Smooth muscle cell (in vitro differentiated cells): ENCODE results near the gene MALT1. TPM values are rescaled to one million over a fixed set of nuclear protein-coding genes. Genes with fewer than 3 reads are reported as not detected.
"Not testable (repeated sequence)": the region's sequence is repeated elsewhere in the genome, so short reads cannot be mapped to it uniquely, and the experiment has no call there.

Experiments
- DNase-seq: peaks from one replicate; lab custom pipeline; 2025; ENCODE audit not compliant: unreplicated experiment; lab: John Stamatoyannopoulos, UW
- H2AFZ ChIP-seq: fragments of 200-600 bp; sonication (generic); 2 replicates; pipeline ENCODE4 v1.6.0; 2016; ENCODE audit warnings: antibody characterized with exemption, low read depth, mild to moderate bottlenecking
- H3F3A ChIP-seq: fragments of 200-600 bp; sonication (generic); 2 replicates; pipeline ENCODE4 v1.6.0; 2017; ENCODE audit warnings: antibody characterized with exemption, low read depth
- H3K27ac ChIP-seq: fragments of 200-600 bp; sonication (generic); 2 replicates; pipeline ENCODE4 v1.5.1; 2016; ENCODE audit warnings: low read depth, mild to moderate bottlenecking
- H3K27me3 ChIP-seq: fragments of 200-600 bp; sonication (generic); 2 replicates; pipeline ENCODE4 v1.6.1; 2016; ENCODE audit warnings: low read depth, mild to moderate bottlenecking
- H3K36me3 ChIP-seq: fragments of 200-600 bp; sonication (generic); 2 replicates; pipeline ENCODE4 v1.5.1; 2016; ENCODE audit warnings: low read depth
- H3K4me1 ChIP-seq: fragments of 200-600 bp; sonication (generic); 2 replicates; pipeline ENCODE4 v1.5.1; 2016; ENCODE audit warnings: low read depth
- H3K4me2 ChIP-seq: fragments of 200-600 bp; sonication (generic); 2 replicates; pipeline ENCODE4 v1.6.0; 2016; ENCODE audit warnings: mild to moderate bottlenecking
- H3K4me3 ChIP-seq: fragments of 200-600 bp; sonication (generic); 2 replicates; pipeline ENCODE4 v1.5.1; 2016; ENCODE audit warnings: mild to moderate bottlenecking
- H3K79me2 ChIP-seq: fragments of 200-600 bp; sonication (generic); 2 replicates; pipeline ENCODE4 v1.6.0; 2016; ENCODE audit warnings: low read depth, mild to moderate bottlenecking
- H3K9ac ChIP-seq: fragments of 200-600 bp; sonication (generic); 2 replicates; pipeline ENCODE4 v1.6.0; 2016; ENCODE audit warnings: low read depth
- H3K9me3 ChIP-seq: fragments of 200-600 bp; sonication (generic); replicated peaks from 2 replicates; pipeline ENCODE4 v1.5.1; 2016; ENCODE audit warnings: low read depth
- H4K20me1 ChIP-seq: fragments of 200-600 bp; sonication (generic); 2 replicates; pipeline ENCODE4 v1.6.0; 2016; ENCODE audit warnings: low read depth
- CTCF ChIP-seq: fragments of 200-600 bp; sonication (generic); IDR thresholded peaks from 2 replicates; pipeline ENCODE4 v1.5.1; 2017; ENCODE audit warnings: borderline replicate concordance, mild to moderate bottlenecking, antibody characterized with exemption; ENCODE audit not compliant: insufficient read depth, poor library complexity, severe bottlenecking
- WGBS: methylation state at CpG from one replicate; pipeline ENCODE4 v1.1.7; 2016; ENCODE audit warnings: low lambda C conversion rate; 5-methylcytosine and 5-hydroxymethylcytosine counted together
- polyA plus RNA-seq: library from polyadenylated mRNA; unstranded; fragments of >200 nt; fragmentation: Nextera tagmentation; extraction: Ambion mirVana; gene quantifications from 2 replicates; pipeline ENCODE4 v1.2.1, GENCODE V29; 2016
- total RNA-seq: library from RNA; depleted of rRNA; stranded (reverse); fragments of >200 nt; gene quantifications from 2 replicates; pipeline ENCODE4 v1.2.3, GENCODE V29; 2014

Gene MALT1
- total and polyA plus RNA-seq, 2 experiments from 2014 or later = 12.4 to 42.2 TPM

GRCh38 chr18:58770601-58771000 is 99.3 kb downstream of the MALT1 start:
- Histone ChIP-seq H3K27me3 (peaks cover 6% of the 10 kb centered on the region), H3F3A (peaks cover 10% of the 10 kb centered on the region), H3K4me3 (no peak overlapping the region), H3K79me2 (no peaks in the 10 kb centered on the region), H2AFZ (no peak overlapping the region), H4K20me1 (no peaks in the 10 kb centered on the region), H3K36me3 (no peaks in the 10 kb centered on the region), H3K27ac (no peak overlapping the region), H3K4me2 (no peak overlapping the region), H3K9me3 (no peaks in the 10 kb centered on the region), H3K4me1 (peaks cover 6% of the 10 kb centered on the region), H3K9ac (no peak overlapping the region)
- no peak for DNase-seq
- 38% methylated on average over 1 of the region's 1 CpG for WGBS
- no peak for TF ChIP-seq CTCF

GRCh38 chr18:58772161-58772560 is 100.9 kb downstream of the MALT1 start:
- no peaks in the 10 kb centered on the region for H4K20me1 ChIP-seq
- H3K4me3 ChIP-seq = no peak overlapping the region
- H3K9me3 ChIP-seq = no peaks in the 10 kb centered on the region
- H3K79me2 ChIP-seq = no peaks in the 10 kb centered on the region
- no peak for DNase-seq
- H3K36me3 ChIP-seq = no peaks in the 10 kb centered on the region
- H3F3A ChIP-seq = peaks cover 13% of the 10 kb centered on the region
- peaks cover 6% of the 10 kb centered on the region for H3K4me1 ChIP-seq
- peaks cover 5% of the 10 kb centered on the region for H3K27me3 ChIP-seq
- no peak for TF ChIP-seq CTCF
- 86% methylated on average over 4 of the region's 4 CpGs for WGBS
- H3K4me2 ChIP-seq = no peak overlapping the region
- H2AFZ ChIP-seq = no peak overlapping the region
- no peak overlapping the region for H3K27ac ChIP-seq
- no peak overlapping the region for H3K9ac ChIP-seq

GRCh38 chr18:58776084-58776483 is 104.8 kb downstream of the MALT1 start:
- no peaks in the 10 kb centered on the region for H3K79me2 ChIP-seq
- H3K27me3 ChIP-seq = no peaks in the 10 kb centered on the region
- no peak overlapping the region for H3K4me2 ChIP-seq
- no peak overlapping the region for H2AFZ ChIP-seq
- WGBS = 99% methylated on average over 3 of the region's 3 CpGs
- H3F3A ChIP-seq = peaks cover 13% of the 10 kb centered on the region
- H3K9ac ChIP-seq = no peak overlapping the region
- H3K9me3 ChIP-seq = no peaks in the 10 kb centered on the region
- H3K36me3 ChIP-seq = no peaks in the 10 kb centered on the region
- H4K20me1 ChIP-seq = no peaks in the 10 kb centered on the region
- no peak overlapping the region for H3K27ac ChIP-seq
- DNase-seq = no peak
- H3K4me3 ChIP-seq = no peak overlapping the region
- TF ChIP-seq CTCF = no peak
- no peaks in the 10 kb centered on the region for H3K4me1 ChIP-seq

GRCh38 chr18:58776541-58776940 is 105.3 kb downstream of the MALT1 start:
- H3K4me3 ChIP-seq, H3K79me2 ChIP-seq, H4K20me1 ChIP-seq, H3K27ac ChIP-seq, H2AFZ ChIP-seq, H3K4me2 ChIP-seq, DNase-seq, H3K9ac ChIP-seq, H3K36me3 ChIP-seq, H3K27me3 ChIP-seq, H3K9me3 ChIP-seq, H3K4me1 ChIP-seq: not testable (repeated sequence)
- peaks cover 13% of the 10 kb centered on the region for H3F3A ChIP-seq
- WGBS = 71% methylated on average over 4 of the region's 4 CpGs
